Osteoblast (primary cell): ENCODE data around the gene NAV2. TPM values are rescaled to one million over a fixed set of nuclear protein-coding genes. Genes with fewer than 3 reads are reported as not detected.

Source experiments
- DNase-seq: peaks from one replicate; pipeline ENCODE4 v3.0.0; 2011; ENCODE audit warnings: low spot score, mixed read lengths; ENCODE audit not compliant: insufficient read length; ENCODE audit errors: missing footprints
- H2AFZ ChIP-seq: 2 replicates; pipeline ENCODE4 v1.6.0; 2011; ENCODE audit warnings: mild to moderate bottlenecking, low read length
- H3K27ac ChIP-seq: 2 replicates; pipeline ENCODE4 v1.5.1; 2011; ENCODE audit warnings: mild to moderate bottlenecking, low read depth, low read length, moderate library complexity
- H3K27me3 ChIP-seq: 2 replicates; pipeline ENCODE4 v1.6.0; 2012; ENCODE audit warnings: mild to moderate bottlenecking, control low read depth, inconsistent platforms, low read length, moderate library complexity; ENCODE audit not compliant: insufficient read depth
- H3K36me3 ChIP-seq: 2 replicates; pipeline ENCODE4 v1.5.1; 2011; ENCODE audit warnings: mild to moderate bottlenecking, low read length, control low read depth, moderate library complexity; ENCODE audit not compliant: insufficient read depth
- H3K4me1 ChIP-seq: 2 replicates; pipeline ENCODE4 v1.5.1; 2011; ENCODE audit warnings: mild to moderate bottlenecking, low read length, control low read depth, moderate library complexity; ENCODE audit not compliant: insufficient read depth
- H3K4me2 ChIP-seq: 2 replicates; pipeline ENCODE4 v1.6.0; 2011; ENCODE audit warnings: mild to moderate bottlenecking, low read length; ENCODE audit not compliant: insufficient read depth
- H3K4me3 ChIP-seq: fragments of 200-600 bp; sonication (generic); 3 replicates; pipeline ENCODE4 v1.5.1; 2012; ENCODE audit warnings: mild to moderate bottlenecking, low read length, inconsistent platforms; ENCODE audit not compliant: insufficient read depth
- H3K79me2 ChIP-seq: 2 replicates; pipeline ENCODE4 v1.6.0; 2012; ENCODE audit warnings: mild to moderate bottlenecking, low read length, control low read depth, inconsistent platforms; ENCODE audit not compliant: insufficient read depth
- H3K9me3 ChIP-seq: 2 replicates; pipeline ENCODE4 v1.5.1; 2011; ENCODE audit warnings: low read depth, low read length, control low read depth
- H4K20me1 ChIP-seq: 2 replicates; pipeline ENCODE4 v1.6.0; 2012; ENCODE audit warnings: mild to moderate bottlenecking, low read length, control low read depth; ENCODE audit not compliant: insufficient read depth
- CTCF ChIP-seq: IDR thresholded peaks from 2 replicates; pipeline ENCODE4 v1.5.1; 2011; ENCODE audit warnings: mild to moderate bottlenecking, low read depth, low read length, moderate library complexity; ENCODE audit errors: extremely low read depth
- total RNA-seq: library from RNA; depleted of rRNA; stranded (reverse); fragments of >200 nt; gene quantifications from 2 replicates; pipeline ENCODE4 v1.2.3, GENCODE V29; 2012

NAV2 gene
- total RNA-seq, 1 donor: 8.7 TPM

- Histone ChIP-seq H3K79me2 (peaks cover 32% of the 10 kb centered on the region), H4K20me1 (peaks cover 5% of the 10 kb centered on the region), H3K27me3 (no peaks in the 10 kb centered on the region), H3K4me1 (peaks cover 54% of the 10 kb centered on the region), H3K4me3 (no peak overlapping the region), H3K36me3 (peaks cover 10% of the 10 kb centered on the region), H3K9me3 (no peaks in the 10 kb centered on the region), H3K27ac (peak overlapping the region; percentile 88), H2AFZ (no peak overlapping the region), H3K4me2 (peak overlapping the region; percentile 70)
- no peak for TF ChIP-seq CTCF
- no peak for DNase-seq
Observed at GRCh38 chr11:19933801-19934488, 221.3 kb downstream of the NAV2 start.

- H3K4me2 ChIP-seq: peak overlapping the region; percentile 70
- peak; percentile 47 for TF ChIP-seq CTCF
- peak; percentile 91 for DNase-seq
- H2AFZ ChIP-seq: peak overlapping the region; percentile 19
- H3K36me3 ChIP-seq: peaks cover 19% of the 10 kb centered on the region
- peak overlapping the region; percentile 88 for H3K27ac ChIP-seq
- no peaks in the 10 kb centered on the region for H3K27me3 ChIP-seq
- peaks cover 37% of the 10 kb centered on the region for H3K79me2 ChIP-seq
- no peaks in the 10 kb centered on the region for H3K9me3 ChIP-seq
- peak overlapping the region; percentile 2 for H3K4me3 ChIP-seq
- H3K4me1 ChIP-seq: peaks cover 45% of the 10 kb centered on the region
- peaks cover 5% of the 10 kb centered on the region for H4K20me1 ChIP-seq
Observed at GRCh38 chr11:19934828-19935259, 222.2 kb downstream of the NAV2 start.

GRCh38 chr11:19935507-19935906 is 222.9 kb downstream of the NAV2 start:
- no peak for TF ChIP-seq CTCF
- Histone ChIP-seq H3K4me1 (peaks cover 45% of the 10 kb centered on the region), H4K20me1 (peaks cover 5% of the 10 kb centered on the region), H3K27me3 (no peaks in the 10 kb centered on the region), H3K27ac (peak overlapping the region; percentile 88), H3K79me2 (peaks cover 35% of the 10 kb centered on the region), H3K36me3 (peaks cover 20% of the 10 kb centered on the region), H3K9me3 (no peaks in the 10 kb centered on the region), H3K4me2 (peak overlapping the region; percentile 70), H2AFZ (no peak overlapping the region), H3K4me3 (peak overlapping the region; percentile 2)
- peak; percentile 84 for DNase-seq

- Histone ChIP-seq H3K9me3 (no peaks in the 10 kb centered on the region), H3K4me1 (peaks cover 37% of the 10 kb centered on the region), H3K4me3 (no peak overlapping the region), H3K4me2 (no peak overlapping the region), H3K36me3 (peaks cover 27% of the 10 kb centered on the region), H2AFZ (no peak overlapping the region), H3K27ac (no peak overlapping the region), H4K20me1 (peaks cover 5% of the 10 kb centered on the region), H3K79me2 (peaks cover 40% of the 10 kb centered on the region), H3K27me3 (no peaks in the 10 kb centered on the region)
- no peak for TF ChIP-seq CTCF
- no peak for DNase-seq
Observed at GRCh38 chr11:19936461-19936860, 223.8 kb downstream of the NAV2 start.
